NCI-H146 treated with DMSO at 0.1 percent for 48 hours (cell line): ENCODE data around the gene ZNF70.

Experiments used
- DNase-seq: peaks from one replicate; lab custom pipeline; 2025; ENCODE audit not compliant: unreplicated experiment; lab: John Stamatoyannopoulos, UW

ZNF70 gene

DNA sequence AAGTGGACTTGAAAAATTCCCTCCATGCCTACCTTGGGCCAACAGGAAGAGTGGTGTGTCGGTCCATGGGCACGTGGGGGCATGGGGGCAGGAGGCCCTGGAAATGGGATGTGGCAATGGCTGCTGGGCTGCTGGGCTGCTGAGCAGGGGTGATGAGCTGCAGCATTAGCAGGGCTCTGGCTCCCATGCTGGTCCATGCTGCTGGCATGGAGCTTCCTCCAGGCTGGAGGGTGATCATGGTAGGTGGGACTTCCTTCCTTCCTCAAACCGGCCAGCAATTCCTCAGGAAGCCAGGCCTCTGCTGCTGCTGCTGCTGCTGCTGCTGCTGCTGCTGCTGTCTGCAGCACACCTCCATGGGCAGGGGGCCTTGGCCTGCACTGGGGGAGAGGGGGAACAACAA is 55.8 kb downstream of the ZNF70 start:
- DNase-seq: no peak

DNA sequence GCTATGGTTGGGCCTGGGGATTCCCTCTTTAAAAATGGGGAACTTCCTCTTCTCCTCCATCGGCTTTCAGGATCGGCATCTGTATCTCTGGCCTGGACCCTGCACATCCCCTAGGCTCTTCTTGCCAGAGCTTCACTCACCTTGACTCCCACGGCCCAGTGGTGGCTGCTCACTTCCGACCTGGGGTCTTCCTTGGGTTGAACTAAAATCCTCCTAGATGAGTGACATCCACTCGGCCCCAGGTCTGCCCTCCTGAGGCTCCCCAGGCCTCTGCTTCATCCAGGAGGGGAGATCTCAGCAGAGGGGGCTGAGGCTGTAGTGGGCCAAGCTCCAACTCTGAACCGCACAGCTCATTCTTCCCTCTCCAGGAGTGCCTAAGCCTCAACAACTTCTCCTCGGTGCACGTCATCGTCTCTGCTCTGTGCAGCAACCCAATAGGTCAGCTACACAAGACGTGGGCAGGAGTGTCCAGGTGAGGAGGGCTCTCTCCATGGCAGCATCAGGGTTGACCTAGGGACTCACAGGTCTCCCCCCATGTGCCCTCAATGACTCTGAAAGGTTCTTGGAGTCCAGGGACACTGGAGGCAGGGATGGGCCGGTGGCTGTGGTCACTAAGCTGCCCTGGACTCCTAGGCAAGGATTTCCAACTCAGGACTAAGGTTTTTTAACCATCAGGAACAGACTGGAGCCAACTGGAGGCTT is 56.8 kb downstream of the ZNF70 start:
- DNase-seq: no peak

DNA sequence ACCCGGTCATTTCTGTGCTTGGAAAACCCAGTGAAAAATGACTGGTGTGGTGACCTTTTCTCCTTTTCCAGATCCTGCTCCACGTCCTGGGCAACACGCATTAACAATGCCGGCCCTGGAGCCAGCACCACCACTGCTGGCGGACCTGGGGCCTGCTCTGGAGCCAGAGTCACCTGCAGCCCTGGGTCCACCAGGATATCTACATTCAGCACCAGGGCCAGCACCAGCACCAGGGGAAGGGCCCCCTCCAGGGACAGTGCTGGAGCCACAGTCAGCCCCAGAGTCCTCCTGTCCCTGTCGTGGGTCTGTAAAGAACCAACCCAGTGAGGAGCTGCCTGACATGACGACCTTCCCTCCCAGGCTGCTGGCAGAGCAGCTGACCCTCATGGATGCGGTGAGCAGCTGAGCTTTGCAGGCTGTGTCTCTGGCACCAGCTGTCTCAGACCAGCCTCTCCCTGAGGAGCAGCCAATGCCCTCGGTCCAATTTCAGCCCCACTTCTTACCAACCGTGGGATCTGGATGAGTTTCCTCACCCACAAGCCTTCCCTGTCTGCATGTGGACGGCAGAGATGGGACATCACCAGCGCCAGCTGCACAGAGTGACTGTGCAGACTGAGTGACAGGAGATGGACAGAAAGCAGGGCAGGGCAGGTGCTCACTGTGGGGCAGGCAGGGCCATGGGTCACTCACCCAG is 58.2 kb downstream of the ZNF70 start:
- no peak for DNase-seq

DNA sequence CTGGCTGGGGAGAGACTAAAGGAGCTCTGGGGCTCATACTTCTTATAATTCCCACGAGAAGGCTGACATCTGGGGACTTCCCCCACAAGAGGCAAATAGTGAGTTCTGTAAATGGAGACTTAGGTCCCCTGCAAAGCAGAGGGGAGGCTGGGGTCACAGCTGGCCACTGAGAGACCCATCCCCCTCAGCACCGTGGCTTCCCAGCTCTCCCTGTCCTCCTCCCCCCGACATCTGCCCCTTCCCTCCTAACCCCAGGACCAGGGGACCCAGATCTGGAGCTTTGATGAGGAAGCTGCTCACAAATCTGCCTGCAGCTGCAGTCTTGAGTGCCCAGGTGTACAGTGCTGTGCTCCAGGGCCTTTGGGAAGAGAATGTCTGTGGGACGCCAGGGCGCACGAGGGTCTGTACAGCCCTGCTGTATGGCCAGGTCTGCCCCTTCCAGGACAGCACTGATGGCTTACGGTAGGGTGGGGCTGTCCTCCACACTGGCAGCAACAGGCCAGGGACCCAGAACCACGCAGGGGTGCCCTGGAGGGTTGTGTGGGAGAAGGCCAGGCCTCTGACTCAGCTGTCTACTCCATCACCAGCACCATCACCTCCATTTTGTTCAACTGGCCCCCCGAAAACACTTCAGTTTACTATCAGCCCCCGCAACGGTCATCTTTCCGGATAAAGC is 59.0 kb downstream of the ZNF70 start:
- DNase-seq: no peak

DNA sequence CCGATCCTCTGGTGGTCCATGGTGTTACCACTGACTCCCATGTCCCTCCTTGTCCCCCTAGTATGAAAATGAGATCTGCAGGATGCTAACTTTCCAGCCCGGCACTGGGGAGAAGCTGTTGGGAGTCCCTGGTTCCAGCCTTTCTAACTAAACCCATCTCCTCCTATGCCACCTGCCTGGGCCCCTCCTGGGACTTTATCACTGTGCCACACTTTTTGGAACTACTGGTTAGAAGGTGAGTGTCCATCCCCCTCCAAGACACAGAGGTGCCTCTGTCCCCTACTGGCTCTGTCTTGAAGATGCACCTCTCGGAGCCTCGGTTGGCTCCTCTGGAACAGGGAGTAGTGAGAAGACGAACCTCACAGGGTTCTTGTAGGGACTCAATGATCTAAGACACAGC is 60.2 kb downstream of the ZNF70 start, which contains the start of gene RGL4:
RGL4 (plus strand) TSS at position 301 of the 400 bp plus-strand sequence. CDS start 1,018 bp downstream, outside the sequence.
- no peak for DNase-seq

DNA sequence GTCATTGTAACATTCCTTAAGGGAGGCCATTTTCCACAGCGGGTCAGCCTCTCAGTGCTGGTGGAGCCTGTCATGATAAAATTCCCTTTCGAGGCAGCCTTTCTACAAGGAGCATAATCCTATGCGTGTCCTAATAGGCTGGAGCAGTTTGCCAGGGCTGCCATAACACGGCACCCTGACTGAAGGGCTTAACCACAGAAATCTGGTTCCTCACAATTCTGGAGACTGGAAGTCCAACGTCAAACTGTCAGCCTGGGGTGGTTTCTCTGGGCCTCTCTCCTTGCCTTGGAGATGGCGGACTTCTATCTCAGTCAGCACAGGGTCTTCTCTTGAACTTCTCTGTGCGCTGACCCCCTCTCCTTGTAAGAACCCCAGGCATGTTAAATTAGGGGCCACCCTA is 61.5 kb downstream of the ZNF70 start:
- no peak for DNase-seq
